DND-41 (cell line): ENCODE results near the gene SLC24A3.

Source experiments
- EZH2 ChIP-seq: IDR thresholded peaks from 3 replicates; pipeline ENCODE4 v1.6.1; 2012; ENCODE audit warnings: borderline replicate concordance, low read depth, mild to moderate bottlenecking, moderate library complexity, low read length, inconsistent platforms; ENCODE audit not compliant: severe bottlenecking
- TF ChIP-seq, protein P1 (sequence below): IDR thresholded peaks from 2 replicates; pipeline ENCODE4 v1.5.1; 2012; ENCODE audit warnings: borderline replicate concordance, low read length, moderate library complexity, mild to moderate bottlenecking; ENCODE audit not compliant: poor library complexity, severe bottlenecking; ENCODE audit errors: extremely low read depth

DNA sequence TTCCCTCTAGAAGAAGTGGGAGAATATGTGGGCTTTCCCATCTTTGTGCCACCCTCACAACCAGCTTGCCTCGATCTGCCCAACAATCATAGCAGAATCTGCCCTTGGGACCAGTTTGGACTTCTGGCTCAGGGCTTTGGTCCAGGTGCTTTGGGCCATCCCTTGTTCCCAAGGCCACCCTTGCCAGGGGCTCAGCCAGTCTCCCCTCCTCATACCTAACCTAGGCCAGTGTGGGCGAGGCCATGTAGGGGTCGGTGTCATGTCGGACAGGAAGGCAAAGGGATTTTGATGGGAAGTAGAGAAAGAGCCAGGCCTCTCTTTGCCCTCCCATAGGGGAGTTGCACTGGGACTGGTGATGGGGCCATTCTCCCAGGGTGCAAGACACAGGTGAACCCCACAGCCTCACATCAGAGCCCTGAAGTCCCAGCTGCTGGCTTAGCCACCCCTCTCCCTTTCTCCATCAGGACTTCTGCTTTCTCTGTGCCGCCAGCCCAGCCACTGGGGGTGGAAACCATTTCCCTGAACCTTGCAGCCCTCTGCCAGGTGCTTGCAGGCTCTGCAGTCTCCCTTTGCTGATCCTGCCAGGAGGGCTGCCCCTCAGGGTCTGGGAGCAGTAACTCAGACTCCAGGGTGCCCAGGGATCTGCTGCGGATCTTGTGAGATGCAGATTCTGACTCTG is 60.7 kb downstream of the SLC24A3 start:
- TF ChIP-seq, protein P1, sequence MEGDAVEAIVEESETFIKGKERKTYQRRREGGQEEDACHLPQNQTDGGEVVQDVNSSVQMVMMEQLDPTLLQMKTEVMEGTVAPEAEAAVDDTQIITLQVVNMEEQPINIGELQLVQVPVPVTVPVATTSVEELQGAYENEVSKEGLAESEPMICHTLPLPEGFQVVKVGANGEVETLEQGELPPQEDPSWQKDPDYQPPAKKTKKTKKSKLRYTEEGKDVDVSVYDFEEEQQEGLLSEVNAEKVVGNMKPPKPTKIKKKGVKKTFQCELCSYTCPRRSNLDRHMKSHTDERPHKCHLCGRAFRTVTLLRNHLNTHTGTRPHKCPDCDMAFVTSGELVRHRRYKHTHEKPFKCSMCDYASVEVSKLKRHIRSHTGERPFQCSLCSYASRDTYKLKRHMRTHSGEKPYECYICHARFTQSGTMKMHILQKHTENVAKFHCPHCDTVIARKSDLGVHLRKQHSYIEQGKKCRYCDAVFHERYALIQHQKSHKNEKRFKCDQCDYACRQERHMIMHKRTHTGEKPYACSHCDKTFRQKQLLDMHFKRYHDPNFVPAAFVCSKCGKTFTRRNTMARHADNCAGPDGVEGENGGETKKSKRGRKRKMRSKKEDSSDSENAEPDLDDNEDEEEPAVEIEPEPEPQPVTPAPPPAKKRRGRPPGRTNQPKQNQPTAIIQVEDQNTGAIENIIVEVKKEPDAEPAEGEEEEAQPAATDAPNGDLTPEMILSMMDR, result no peak
- no peak for TF ChIP-seq EZH2
